Heart left ventricle (tissue), 16 donors: Measurements from ENCODE around the gene ICAM5. TPM values are rescaled to one million over a fixed set of nuclear protein-coding genes. Genes with fewer than 3 reads are reported as not detected.

Source experiments
- ATAC-seq, 4 donors: fragments of 200-7000 bp; cut with Tn5 transposase; one replicate each; pipeline ENCODE4 v1.9.1; 2020 to 2022; ENCODE audit warnings: moderate library complexity in 4 of 4, mild to moderate bottlenecking in 3 of 4, moderate number of reproducible peaks in 1 of 4
- DNase-seq, 5 donors: peaks; one replicate each; pipeline ENCODE4 v3.0.0-alpha.2; 2020
- H3K27ac ChIP-seq, 12 donors: fragments of 200-600 bp; sonication (generic) in 4 of 12; one replicate each; pipeline versions ENCODE4 v1.5.0 to v1.8.0; 2016 to 2022; ENCODE audit warnings: mild to moderate bottlenecking in 2 of 12
- H3K27me3 ChIP-seq, 9 donors: fragments of 200-600 bp; sonication (generic) in 2 of 9; one replicate each; pipeline versions ENCODE4 v1.5.1 to v1.8.0; 2016 to 2022; ENCODE audit warnings: mild to moderate bottlenecking in 3 of 9
- H3K36me3 ChIP-seq, 9 donors: fragments of 200-600 bp; sonication (generic) in 2 of 9; one replicate each; pipeline versions ENCODE4 v1.5.0 to v1.8.0; 2018 to 2022; ENCODE audit warnings: mild to moderate bottlenecking in 2 of 9
- H3K4me1 ChIP-seq, 12 donors: fragments of 200-600 bp; sonication (generic) in 4 of 12; one replicate each; pipeline versions ENCODE4 v1.5.0 to v1.8.0; 2016 to 2022; ENCODE audit warnings: mild to moderate bottlenecking in 3 of 12
- H3K4me3 ChIP-seq, 12 donors: fragments of 200-600 bp; sonication (generic) in 4 of 12; one replicate each; pipeline versions ENCODE4 v1.5.0 to v1.8.0; 2017 to 2022; ENCODE audit warnings: mild to moderate bottlenecking in 9 of 12, moderate library complexity in 4 of 12
- H3K9me3 ChIP-seq, 12 donors: fragments of 200-600 bp; sonication (generic) in 4 of 12; one replicate each; pipeline versions ENCODE4 v1.5.0 to v1.8.0; 2016 to 2022; ENCODE audit warnings: mild to moderate bottlenecking in 1 of 12
- POLR2A ChIP-seq, 2 donors: fragments of 450-650 bp; IDR thresholded peaks; one replicate each; pipeline ENCODE4 v1.6.1; 2017; ENCODE audit warnings: antibody characterized with exemption in 2 of 2, mild to moderate bottlenecking in 2 of 2, moderate library complexity in 2 of 2
- WGBS, 4 donors: extraction: QIAGEN DNeasy Blood & Tissue Kit in 2 of 4; methylation state at CpG; one replicate each; pipeline versions ENCODE4 v1.1.5 to v1.1.7; 2013 to 2018; 5-methylcytosine and 5-hydroxymethylcytosine counted together
- intact Hi-C, 10 donors: fragments of 100-400 bp; cut with DNase I; formaldehyde crosslinking; loops; one replicate each; pipeline versions ENCODE4 v1.11.1 to v1.14.2; 2022
- polyA plus RNA-seq, 2 donors: library from polyadenylated mRNA; stranded (reverse); fragments of 200-250 nt; gene quantifications; one replicate each; pipeline ENCODE4 v1.2.3, GENCODE V29; 2013
- total RNA-seq, 9 donors: library from RNA; depleted of rRNA in 2 of 9; stranded (reverse); fragments of >200 nt in 2 of 9; fragmentation: NEBNext Ultra II Directional in 3 of 9; extraction: Animal tissue kit (Norgen Biotek cat#: 25700) in 3 of 9; gene quantifications; one replicate each; pipeline versions ENCODE4 v1.1.0 to v1.2.4, GENCODE V29; 2016 to 2023
- TF ChIP-seq, protein P1 (sequence below), 12 donors: fragments of 200-600 bp; sonication (generic) in 4 of 12; IDR thresholded peaks; one replicate each; pipeline versions ENCODE4 v1.5.0 to v1.8.0; 2018 to 2022; ENCODE audit warnings: antibody characterized with exemption in 12 of 12, mild to moderate bottlenecking in 5 of 12
- donor health status: ischemic (EF 13 %, LVEDD 7.1; RV severe dilation, severe dysfunction).
- donor health status: healthy with polysubstance abuse.
- donor health status: DM: no; HTN: yes; CAD: no.
- donor health status: DM: no; HTN: no; CAD: no.
- donor health status: ischemic (EF 25% LVEDD 6.9; RV normal size, moderate dysfunction).
- donor health status: ischemic (EF 25% LVEDD 5.7; RV mildly dilated, moderate dysfunction).
- donor health status: healthy.
- donor health status: DM: yes; HTN: yes; CAD: no.
- donor health status: ischemic (EF 35%, LVEDD 5.7; RV mildly dilated, moderate dysfunction).
- donor health status: nonischemic (EF 11% LVEDD 7.7; RV severe dilation, severe dysfunction).
- donor health status: DM: yes; HTN: yes; CAD: no.
- donor health status: PGD.
- donor health status: ischemic (EF 29% LVEDD 5.4; RV normal size, mild dysfunction).
- donor health status: nonischemic (EF 23%, LVEDD 6.1; RV moderate dilation, normal function).

ICAM5 gene
- total and polyA plus RNA-seq, 11 donors: 0.11 to 0.98 (median 0.34) TPM; not detected in 2

DNA sequence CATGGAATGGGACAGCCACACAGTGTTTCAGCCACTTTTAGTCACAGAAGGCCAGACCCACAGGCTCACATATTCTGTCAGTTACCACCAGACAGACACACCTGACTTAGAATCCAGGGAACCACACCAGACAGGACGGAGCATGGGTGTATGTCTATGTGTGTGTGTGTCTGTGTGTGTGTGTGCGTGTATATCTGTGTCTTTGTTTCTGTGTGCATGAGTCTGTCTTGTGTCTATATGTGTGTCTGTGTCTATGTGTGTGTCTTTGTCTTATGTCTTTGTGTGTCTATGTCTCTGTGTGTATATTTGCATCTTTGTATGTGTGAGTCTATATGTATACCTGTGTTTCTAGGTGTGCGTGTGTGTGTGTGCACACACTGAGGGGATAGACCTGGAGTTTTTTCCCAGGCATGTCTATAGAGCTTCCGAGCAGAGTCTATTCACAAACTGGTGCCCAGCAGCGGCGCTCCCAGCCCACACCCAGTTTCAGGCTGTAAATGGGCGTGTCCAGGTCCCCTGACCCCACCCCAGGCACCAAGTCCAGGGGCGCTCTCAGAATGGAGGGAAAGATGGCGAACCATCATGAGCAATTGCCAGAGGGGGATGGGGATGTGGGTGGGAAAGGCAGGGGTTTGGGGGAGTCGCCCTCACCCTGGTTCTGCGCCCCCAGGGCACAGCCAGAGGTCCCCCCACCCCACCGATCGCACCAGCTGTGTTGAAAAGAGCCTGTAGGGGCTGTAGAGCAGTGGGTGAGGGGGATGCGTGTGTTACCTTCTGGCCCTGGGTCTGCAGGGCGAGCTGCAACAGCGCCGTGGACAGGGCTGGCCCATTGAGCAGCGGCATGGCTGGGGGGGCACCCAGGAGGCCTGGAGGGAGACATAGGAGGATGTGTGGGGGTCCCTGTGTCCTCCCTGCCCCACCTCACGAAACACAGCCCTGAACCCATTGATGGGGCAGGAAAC, 32.4 kb downstream of the ICAM5 start:
- no peak overlapping the region for H3K27ac ChIP-seq
- no peaks in the 10 kb centered on the region for H3K27me3 ChIP-seq
- TF ChIP-seq, protein P1, sequence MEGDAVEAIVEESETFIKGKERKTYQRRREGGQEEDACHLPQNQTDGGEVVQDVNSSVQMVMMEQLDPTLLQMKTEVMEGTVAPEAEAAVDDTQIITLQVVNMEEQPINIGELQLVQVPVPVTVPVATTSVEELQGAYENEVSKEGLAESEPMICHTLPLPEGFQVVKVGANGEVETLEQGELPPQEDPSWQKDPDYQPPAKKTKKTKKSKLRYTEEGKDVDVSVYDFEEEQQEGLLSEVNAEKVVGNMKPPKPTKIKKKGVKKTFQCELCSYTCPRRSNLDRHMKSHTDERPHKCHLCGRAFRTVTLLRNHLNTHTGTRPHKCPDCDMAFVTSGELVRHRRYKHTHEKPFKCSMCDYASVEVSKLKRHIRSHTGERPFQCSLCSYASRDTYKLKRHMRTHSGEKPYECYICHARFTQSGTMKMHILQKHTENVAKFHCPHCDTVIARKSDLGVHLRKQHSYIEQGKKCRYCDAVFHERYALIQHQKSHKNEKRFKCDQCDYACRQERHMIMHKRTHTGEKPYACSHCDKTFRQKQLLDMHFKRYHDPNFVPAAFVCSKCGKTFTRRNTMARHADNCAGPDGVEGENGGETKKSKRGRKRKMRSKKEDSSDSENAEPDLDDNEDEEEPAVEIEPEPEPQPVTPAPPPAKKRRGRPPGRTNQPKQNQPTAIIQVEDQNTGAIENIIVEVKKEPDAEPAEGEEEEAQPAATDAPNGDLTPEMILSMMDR (IDR thresholded peaks at IDR 0.05): no peak
- no peak for TF ChIP-seq POLR2A (IDR thresholded peaks at IDR 0.05)
- 92 to 95% (median 94%) methylated on average over 12 to 19 of the region's 19 CpGs for WGBS, 4 donors
- ATAC-seq: no peak
- DNase-seq: no peak
- intact Hi-C loops: no loop called here
- no peaks in the 10 kb centered on the region for H3K9me3 ChIP-seq
- H3K36me3 ChIP-seq: peaks cover 2 to 100% (median 98%) of the 10 kb centered on the region in 9 donors
- no peak overlapping the region for H3K4me3 ChIP-seq
- no peaks in the 10 kb centered on the region for H3K4me1 ChIP-seq

DNA sequence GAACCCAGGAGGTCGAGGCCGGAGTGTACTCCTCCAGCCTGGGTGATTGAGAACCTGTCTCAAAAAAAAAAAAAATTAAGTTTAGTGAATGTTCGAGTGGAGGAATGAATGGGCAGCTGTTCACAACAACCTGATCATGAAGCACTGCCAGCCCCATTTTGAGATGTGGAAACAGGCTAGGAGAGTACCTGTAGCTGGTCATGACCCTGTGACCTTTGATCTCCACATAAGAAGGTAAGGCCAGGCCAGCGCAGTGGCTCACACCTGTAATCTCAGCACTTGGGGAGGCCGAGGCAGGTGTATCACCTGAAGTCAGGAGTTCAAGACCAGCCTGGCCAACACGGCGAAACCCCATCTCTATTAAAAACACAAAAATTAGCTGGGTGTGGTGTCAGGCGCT, 36.0 kb downstream of the ICAM5 start:
- no peaks in the 10 kb centered on the region for H3K9me3 ChIP-seq
- no peak for TF ChIP-seq POLR2A (IDR thresholded peaks at IDR 0.05)
- TF ChIP-seq, protein P1 (IDR thresholded peaks at IDR 0.05): no peak
- H3K4me3 ChIP-seq: no peak overlapping the region
- no peak for DNase-seq
- no peak overlapping the region for H3K27ac ChIP-seq
- no peaks in the 10 kb centered on the region for H3K27me3 ChIP-seq
- no peak for ATAC-seq
- H3K4me1 ChIP-seq: no peaks in the 10 kb centered on the region
- intact Hi-C loops: no loop called here
- peaks cover 2 to 100% (median 97%) of the 10 kb centered on the region in 9 donors for H3K36me3 ChIP-seq
- WGBS, 4 donors: 90 to 94% (median 92%) methylated on average over 8 of the region's 8 CpGs

DNA sequence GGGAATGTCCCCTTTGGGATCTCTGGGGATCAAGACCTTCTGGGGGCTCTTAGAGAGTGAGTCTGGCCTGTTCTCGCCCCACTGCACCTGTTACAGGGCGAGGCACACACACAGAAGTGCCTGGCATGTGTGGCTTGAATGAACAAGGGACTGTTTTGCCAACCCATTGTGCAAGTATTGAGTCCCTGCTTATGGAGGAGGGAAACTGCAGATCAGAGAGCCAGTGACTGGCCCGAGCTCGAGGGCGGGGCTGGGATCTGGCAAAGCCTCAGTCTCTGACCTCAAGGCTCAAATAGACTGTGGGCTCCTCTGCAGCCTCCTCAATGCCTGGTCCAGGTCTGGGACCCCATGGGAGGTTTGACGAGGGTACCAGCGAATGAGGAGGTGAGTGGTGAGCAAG, 38.0 kb downstream of the ICAM5 start:
- intact Hi-C loops: no loop called here
- Histone ChIP-seq H3K4me1 (peaks cover 0 to 15% (median 10%) of the 10 kb centered on the region in 12 donors), H3K9me3 (no peaks in the 10 kb centered on the region), H3K4me3 (no peak overlapping the region), H3K36me3 (peaks cover 2 to 83% (median 77%) of the 10 kb centered on the region in 9 donors), H3K27ac (no peak overlapping the region), H3K27me3 (no peaks in the 10 kb centered on the region)
- DNase-seq: no peak
- TF ChIP-seq, protein P1 (IDR thresholded peaks at IDR 0.05): no peak
- TF ChIP-seq POLR2A (IDR thresholded peaks at IDR 0.05): no peak
- WGBS, 4 donors: 73 to 91% (median 90%) methylated on average over 4 to 7 of the region's 7 CpGs
- ATAC-seq: no peak

DNA sequence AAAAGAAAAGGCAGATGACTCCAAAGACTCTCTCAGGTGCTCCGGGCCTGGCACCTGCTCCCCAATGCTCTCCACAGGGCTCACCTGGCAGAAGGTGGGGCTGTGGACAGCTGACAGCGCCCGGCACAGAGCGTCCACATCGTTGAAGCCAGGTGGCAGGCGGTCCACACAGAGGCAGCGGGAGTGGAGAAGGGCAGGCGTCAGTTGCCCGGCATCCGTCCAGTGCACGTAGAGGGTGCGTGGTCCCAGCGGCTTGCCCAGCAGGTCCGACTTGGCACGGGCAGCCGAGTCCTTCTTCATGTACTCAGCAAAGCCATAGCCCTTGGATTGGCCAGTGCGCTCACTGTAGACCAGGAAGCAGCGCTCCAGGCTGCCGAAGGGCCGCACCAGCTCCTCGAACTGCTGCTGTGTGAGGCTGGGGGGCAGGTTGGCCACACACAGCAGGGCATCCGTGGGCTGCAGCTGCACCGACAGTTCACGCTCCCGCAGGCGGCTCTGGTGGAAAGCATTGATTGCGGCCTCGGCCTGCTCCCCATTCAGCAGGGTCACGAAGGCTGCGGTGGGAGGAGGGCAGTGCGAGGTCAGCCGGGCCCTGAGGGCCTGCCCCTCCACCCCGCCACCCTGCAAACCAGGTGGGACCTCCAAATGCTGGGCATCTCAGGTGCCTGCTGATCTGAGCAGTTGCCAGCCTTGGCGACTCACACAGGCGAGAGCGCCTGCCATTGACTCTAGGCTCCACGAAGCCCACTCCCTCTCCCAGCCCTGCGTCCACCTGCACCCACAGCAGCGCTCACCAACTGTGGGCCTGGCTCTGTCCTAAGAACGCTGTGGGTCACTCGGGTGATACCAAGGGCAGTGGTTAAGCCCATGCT, 39.0 kb downstream of the ICAM5 start:
- Histone ChIP-seq H3K9me3 (no peaks in the 10 kb centered on the region), H3K36me3 (peaks cover 2 to 73% (median 68%) of the 10 kb centered on the region in 9 donors), H3K27me3 (no peaks in the 10 kb centered on the region), H3K27ac (no peak overlapping the region), H3K4me3 (no peak overlapping the region), H3K4me1 (peaks cover 0 to 18% (median 11%) of the 10 kb centered on the region in 12 donors)
- ATAC-seq: no peak
- WGBS, 4 donors: 93 to 96% (median 95%) methylated on average over 7 to 41 of the region's 41 CpGs
- intact Hi-C loops: no loop called here
- TF ChIP-seq, protein P1 (IDR thresholded peaks at IDR 0.05): no peak
- TF ChIP-seq POLR2A (IDR thresholded peaks at IDR 0.05): no peak
- DNase-seq: no peak
